Kidney epithelial cell (primary cell): ENCODE data around the gene CD34. TPM values are rescaled to one million over a fixed set of nuclear protein-coding genes. Genes with fewer than 3 reads are reported as not detected.

Experiments
- DNase-seq: peaks from one replicate; pipeline ENCODE4 v3.0.0-alpha.2; 2010; ENCODE audit warnings: low read depth
- H3K27me3 ChIP-seq: 2 replicates; pipeline ENCODE4 v1.6.0; 2011; ENCODE audit warnings: low read length; ENCODE audit not compliant: control insufficient read depth, insufficient read depth
- H3K36me3 ChIP-seq: 2 replicates; pipeline ENCODE4 v1.5.1; 2011; ENCODE audit warnings: low read length; ENCODE audit not compliant: control insufficient read depth, insufficient read depth
- H3K4me3 ChIP-seq: 2 replicates; pipeline ENCODE4 v1.5.1; 2011; ENCODE audit warnings: low read depth, mild to moderate bottlenecking, control low read depth, low read length
- total RNA-seq: library from RNA; depleted of rRNA; stranded (reverse); fragments of >200 nt; gene quantifications from 2 replicates; pipeline ENCODE4 v1.2.3, GENCODE V29; 2015
- TF ChIP-seq, protein P1 (sequence below): IDR thresholded peaks from 2 replicates; pipeline ENCODE4 v1.5.1; 2011; ENCODE audit warnings: mild to moderate bottlenecking, moderate library complexity, low read length, control low read depth, inconsistent platforms; ENCODE audit not compliant: insufficient read depth, poor library complexity, severe bottlenecking

Gene CD34
- total RNA-seq, 1 donor from 2014 or later: 0.04 TPM

GRCh38 chr1:207956986-207957385, 46.1 kb upstream of the CD34 start:
- H3K4me3 ChIP-seq: no peak overlapping the region
- H3K36me3 ChIP-seq: no peaks in the 10 kb centered on the region
- TF ChIP-seq, protein P1, sequence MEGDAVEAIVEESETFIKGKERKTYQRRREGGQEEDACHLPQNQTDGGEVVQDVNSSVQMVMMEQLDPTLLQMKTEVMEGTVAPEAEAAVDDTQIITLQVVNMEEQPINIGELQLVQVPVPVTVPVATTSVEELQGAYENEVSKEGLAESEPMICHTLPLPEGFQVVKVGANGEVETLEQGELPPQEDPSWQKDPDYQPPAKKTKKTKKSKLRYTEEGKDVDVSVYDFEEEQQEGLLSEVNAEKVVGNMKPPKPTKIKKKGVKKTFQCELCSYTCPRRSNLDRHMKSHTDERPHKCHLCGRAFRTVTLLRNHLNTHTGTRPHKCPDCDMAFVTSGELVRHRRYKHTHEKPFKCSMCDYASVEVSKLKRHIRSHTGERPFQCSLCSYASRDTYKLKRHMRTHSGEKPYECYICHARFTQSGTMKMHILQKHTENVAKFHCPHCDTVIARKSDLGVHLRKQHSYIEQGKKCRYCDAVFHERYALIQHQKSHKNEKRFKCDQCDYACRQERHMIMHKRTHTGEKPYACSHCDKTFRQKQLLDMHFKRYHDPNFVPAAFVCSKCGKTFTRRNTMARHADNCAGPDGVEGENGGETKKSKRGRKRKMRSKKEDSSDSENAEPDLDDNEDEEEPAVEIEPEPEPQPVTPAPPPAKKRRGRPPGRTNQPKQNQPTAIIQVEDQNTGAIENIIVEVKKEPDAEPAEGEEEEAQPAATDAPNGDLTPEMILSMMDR: no peak
- H3K27me3 ChIP-seq: peaks cover 3% of the 10 kb centered on the region
- no peak for DNase-seq

- H3K36me3 ChIP-seq: no peaks in the 10 kb centered on the region
- H3K27me3 ChIP-seq: peaks cover 5% of the 10 kb centered on the region
- no peak for DNase-seq
- TF ChIP-seq, protein P1: no peak
- no peak overlapping the region for H3K4me3 ChIP-seq
Observed at GRCh38 chr1:207954104-207954503, 43.2 kb upstream of the CD34 start.

- Histone ChIP-seq H3K36me3 (no peaks in the 10 kb centered on the region), H3K4me3 (no peak overlapping the region), H3K27me3 (peaks cover 2% of the 10 kb centered on the region)
- TF ChIP-seq, protein P1: no peak
- no peak for DNase-seq
Observed at GRCh38 chr1:207952617-207953542, 42.0 kb upstream of the CD34 start.

DNA sequence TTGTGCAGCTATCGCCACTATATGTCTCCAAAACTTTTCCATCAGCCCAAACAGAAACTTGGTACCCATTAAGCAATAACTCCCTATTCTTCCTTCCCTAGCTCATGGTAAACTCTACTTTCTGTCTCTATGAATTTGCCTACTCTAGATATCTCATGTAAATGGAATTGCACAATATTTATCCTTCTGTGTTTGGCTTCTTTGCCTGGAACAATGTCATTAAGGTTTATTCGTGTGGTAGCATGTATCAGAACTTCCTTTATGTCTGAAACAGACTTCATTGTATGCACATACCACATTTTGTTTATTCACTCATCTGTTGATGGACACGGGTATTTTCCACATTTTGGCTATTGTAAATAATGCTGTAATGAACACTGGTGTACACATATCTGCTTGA, 40.7 kb upstream of the CD34 start:
- TF ChIP-seq, protein P1: no peak
- peaks cover 2% of the 10 kb centered on the region for H3K27me3 ChIP-seq
- no peak overlapping the region for H3K4me3 ChIP-seq
- H3K36me3 ChIP-seq: no peaks in the 10 kb centered on the region
- DNase-seq: no peak

DNA sequence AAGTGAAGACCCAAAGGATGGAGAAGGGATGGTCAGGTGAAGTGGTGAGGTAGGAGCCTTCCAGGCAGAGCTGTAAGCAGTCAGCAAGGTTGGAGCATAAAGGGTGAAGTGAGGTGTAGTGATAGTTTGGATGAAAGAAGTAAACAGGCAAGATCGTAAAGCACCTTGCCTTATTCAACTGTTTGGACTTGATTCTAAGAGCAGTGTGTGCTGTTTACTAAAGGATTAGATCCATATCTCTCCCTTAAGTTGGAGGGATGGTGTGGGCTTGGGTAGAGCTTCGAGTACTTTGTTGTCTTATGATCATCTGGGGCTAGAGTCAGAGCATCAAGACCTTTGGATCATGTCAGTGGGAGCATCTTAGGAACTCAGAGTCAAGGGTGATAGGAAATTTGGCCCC, 39.8 kb upstream of the CD34 start:
- TF ChIP-seq, protein P1: no peak
- DNase-seq: no peak
- H3K27me3 ChIP-seq: peaks cover 2% of the 10 kb centered on the region

DNA sequence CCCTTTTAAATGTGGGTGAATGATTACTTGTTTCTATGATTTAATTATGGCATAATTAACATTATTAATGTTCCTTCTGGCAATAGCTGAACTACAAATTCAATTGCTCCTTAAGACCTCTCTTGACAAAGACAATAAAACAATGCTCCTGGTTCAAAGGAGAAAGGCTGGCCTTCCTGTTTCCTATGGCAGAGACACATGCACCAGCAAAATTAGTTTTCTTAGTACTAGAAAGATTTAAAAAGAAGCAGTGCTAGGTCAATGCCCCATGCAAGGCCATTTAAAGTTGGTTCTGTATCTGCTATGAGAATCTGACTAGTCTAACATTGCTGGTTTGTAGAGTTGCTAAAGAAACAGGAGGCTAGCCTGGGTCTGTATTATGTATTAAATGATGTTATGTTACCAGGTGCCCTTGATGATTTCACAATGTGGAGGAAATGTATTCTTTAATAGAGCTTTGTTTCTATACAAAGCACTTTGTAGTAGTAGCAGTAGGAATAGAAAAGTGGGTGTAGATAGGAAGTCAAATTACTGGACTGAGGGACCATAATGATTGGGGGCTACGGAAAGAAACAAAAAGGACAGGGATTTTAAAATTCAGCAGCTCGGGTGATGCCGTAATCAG, 38.8 kb upstream of the CD34 start:
- Histone ChIP-seq H3K36me3 (no peaks in the 10 kb centered on the region), H3K4me3 (no peak overlapping the region), H3K27me3 (peaks cover 2% of the 10 kb centered on the region)
- TF ChIP-seq, protein P1: no peak
- no peak for DNase-seq

More for the DNA sequence above, 39.8 kb upstream of the CD34 start:
- no peaks in the 10 kb centered on the region for H3K36me3 ChIP-seq
- H3K4me3 ChIP-seq: no peak overlapping the region
